ENCODE results near the gene MCHR1.

MCHR1 gene

DNA sequence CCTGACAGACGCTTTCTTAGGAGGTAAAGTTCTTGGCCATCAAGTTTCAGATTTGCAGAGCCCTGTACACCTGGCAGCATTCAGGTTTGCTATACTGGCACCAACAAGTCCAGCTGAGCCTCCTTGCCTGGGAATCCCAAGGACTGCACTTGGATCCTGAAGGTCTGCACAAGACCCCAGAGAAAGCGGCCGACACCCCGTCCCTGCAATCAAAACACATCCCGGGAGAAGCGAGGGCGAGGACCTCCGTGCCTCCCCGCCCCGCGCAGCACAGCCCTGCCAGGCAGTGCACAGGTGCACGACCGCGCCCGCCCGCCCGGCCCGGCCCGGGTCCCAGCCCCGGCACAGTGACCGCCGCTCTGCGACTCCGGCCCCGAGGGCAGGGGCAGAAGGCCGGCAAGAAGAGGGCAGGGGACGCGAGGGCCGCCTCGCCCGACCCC is 43.3 kb upstream of the MCHR1 start:
- TF ChIP-seq, protein P1, sequence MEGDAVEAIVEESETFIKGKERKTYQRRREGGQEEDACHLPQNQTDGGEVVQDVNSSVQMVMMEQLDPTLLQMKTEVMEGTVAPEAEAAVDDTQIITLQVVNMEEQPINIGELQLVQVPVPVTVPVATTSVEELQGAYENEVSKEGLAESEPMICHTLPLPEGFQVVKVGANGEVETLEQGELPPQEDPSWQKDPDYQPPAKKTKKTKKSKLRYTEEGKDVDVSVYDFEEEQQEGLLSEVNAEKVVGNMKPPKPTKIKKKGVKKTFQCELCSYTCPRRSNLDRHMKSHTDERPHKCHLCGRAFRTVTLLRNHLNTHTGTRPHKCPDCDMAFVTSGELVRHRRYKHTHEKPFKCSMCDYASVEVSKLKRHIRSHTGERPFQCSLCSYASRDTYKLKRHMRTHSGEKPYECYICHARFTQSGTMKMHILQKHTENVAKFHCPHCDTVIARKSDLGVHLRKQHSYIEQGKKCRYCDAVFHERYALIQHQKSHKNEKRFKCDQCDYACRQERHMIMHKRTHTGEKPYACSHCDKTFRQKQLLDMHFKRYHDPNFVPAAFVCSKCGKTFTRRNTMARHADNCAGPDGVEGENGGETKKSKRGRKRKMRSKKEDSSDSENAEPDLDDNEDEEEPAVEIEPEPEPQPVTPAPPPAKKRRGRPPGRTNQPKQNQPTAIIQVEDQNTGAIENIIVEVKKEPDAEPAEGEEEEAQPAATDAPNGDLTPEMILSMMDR (IDR thresholded peaks at IDR 0.05; ENCODE audit: control insufficient read depth, insufficient read depth, low read depth, low read length, missing control alignments) = no peak
- DNase-seq (ENCODE audit: low read depth) = no peak
- peak overlapping the region; percentile 72 for H3K4me3 ChIP-seq (ENCODE audit: control insufficient read depth, low read depth, low read length)

DNA sequence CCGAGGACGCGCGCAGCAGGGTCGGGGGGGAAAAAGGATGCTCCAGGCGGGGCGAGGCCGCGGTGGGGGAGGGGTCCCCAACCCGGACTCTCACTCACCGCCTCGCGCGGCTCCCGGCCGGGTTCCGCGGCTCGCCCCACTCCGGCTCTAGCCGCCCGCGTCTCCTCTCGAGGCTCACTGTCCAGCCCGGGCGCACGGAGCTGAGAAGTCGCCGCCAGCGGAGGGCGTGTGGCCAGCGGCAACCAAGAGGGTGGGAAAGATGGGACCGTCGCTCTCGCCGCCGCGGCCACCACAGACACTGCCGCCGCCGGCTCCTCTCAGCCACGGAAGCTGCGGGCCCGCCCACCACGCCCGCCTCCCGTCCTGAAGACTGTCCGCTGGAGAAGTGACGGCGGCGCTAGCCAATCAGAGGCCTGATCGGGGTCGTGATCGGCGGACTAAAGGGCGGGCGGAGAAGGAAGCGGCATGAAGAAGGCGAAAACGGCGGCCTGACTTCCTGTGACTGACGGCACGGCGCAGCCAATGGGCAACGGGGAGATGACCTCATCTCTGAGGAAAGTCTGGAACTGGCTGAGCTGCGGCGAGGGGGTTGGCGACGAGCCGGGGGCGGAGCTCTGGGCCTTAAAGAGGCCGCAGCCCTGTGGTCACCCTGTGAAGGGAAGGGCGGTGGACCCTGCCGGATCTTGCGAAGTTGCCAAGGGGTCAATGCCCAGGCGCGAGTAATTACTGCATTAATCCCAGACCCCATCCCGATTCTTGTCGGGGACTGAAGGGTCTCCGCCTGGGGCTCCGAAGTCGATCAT is 42.7 kb upstream of the MCHR1 start, which contains the start of gene MRTFA:
Gene MRTFA (minus strand): TSS at position 340 of the 803 bp plus-strand sequence.
- TF ChIP-seq, protein P1 (IDR thresholded peaks at IDR 0.05; ENCODE audit: control insufficient read depth, insufficient read depth, low read depth, low read length, missing control alignments) = no peak
- peak; percentile 98 for DNase-seq (ENCODE audit: low read depth)
- peak within 1 kb of the TSS; percentile 72 for H3K4me3 ChIP-seq (ENCODE audit: control insufficient read depth, low read depth, low read length)

DNA sequence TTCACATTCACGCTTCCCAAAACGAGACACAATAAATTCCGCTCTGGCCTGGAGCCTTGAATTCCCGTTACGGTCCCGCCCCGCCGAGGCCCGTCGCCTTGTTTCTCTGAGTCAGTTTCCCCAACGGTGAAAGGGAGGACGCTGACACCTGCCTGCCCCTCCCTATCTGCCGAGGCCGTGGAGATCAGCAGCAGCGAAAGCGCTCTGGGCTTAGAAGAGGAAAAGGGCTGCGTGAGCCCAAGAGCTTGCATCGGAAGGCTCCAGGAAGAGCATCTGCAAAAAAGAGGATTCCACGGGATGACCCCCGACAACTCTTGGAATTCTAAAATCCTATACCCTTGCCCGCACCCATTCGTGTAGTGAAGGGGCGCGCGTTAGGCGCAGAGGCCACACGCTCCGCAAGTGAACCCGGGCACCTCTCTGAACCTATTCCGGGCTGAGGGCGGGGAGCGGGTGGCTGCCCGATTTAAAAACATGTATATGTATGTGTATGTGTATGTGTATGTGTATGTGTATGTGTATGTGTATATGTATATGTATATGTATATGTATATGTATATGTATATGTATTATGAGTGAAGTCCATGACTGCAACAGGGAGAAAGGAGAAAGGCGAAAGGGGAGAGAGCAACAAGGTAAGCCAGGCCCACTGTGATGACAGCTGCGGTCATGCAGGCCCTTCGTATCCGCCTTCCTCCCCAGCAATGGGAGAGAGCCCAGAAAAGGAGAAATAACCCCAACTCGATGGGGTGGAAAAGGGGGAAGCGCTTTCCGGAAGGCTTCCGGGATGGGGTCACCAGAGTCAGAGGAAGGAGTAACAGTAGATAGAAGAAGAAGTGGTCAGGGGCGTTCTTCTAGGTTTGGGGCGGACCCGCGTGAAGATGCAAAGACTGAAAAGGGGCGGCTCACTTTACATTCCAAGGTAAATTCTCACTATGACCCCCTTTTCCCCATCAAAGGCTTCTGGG is 41.8 kb upstream of the MCHR1 start:
- TF ChIP-seq, protein P1 (IDR thresholded peaks at IDR 0.05; ENCODE audit: control insufficient read depth, insufficient read depth, low read depth, low read length, missing control alignments) = no peak
- H3K4me3 ChIP-seq (ENCODE audit: control insufficient read depth, low read depth, low read length) = peak overlapping the region; percentile 47
- no peak for DNase-seq (ENCODE audit: low read depth)

DNA sequence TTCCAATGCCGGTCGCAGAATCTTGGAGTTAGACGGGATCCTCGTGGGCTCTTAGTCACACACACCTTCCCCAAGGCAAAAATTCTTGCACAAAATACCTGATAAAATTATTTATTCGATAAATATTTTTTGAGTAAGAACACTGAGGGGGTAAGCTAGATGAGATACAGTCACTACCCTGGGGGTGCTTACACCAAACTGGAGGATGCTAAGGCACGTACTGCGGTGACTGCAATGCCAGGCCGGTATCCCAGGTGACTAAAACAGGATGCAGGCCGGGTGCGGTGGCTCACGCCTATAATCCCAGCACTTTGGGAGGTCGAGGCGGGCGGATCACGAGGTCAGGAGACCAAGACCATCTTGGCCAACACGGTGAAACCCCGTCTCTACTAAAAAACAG is 41.0 kb upstream of the MCHR1 start:
- TF ChIP-seq, protein P1 (IDR thresholded peaks at IDR 0.05; ENCODE audit: control insufficient read depth, insufficient read depth, low read depth, low read length, missing control alignments) = no peak
- no peak overlapping the region for H3K4me3 ChIP-seq (ENCODE audit: control insufficient read depth, low read depth, low read length)
- no peak for DNase-seq (ENCODE audit: low read depth)

- TF ChIP-seq, protein P1 (IDR thresholded peaks at IDR 0.05; ENCODE audit: control insufficient read depth, insufficient read depth, low read depth, low read length, missing control alignments) = no peak
- DNase-seq (ENCODE audit: low read depth) = no peak
- H3K4me3 ChIP-seq (ENCODE audit: control insufficient read depth, low read depth, low read length) = no peak overlapping the region
These were observed 38.0 kb upstream of the MCHR1 start for GRCh38 chr22:40641269-40641668.

- TF ChIP-seq, protein P1 (IDR thresholded peaks at IDR 0.05; ENCODE audit: control insufficient read depth, insufficient read depth, low read depth, low read length, missing control alignments) = no peak
- no peak overlapping the region for H3K4me3 ChIP-seq (ENCODE audit: control insufficient read depth, low read depth, low read length)
- DNase-seq (ENCODE audit: low read depth) = no peak
These were observed 37.0 kb upstream of the MCHR1 start for GRCh38 chr22:40642316-40642715.
